GM18870 (cell line): ENCODE measurements around the gene MUC6.
"Not testable (repeated sequence)": the region's sequence is repeated elsewhere in the genome, so short reads cannot be mapped to it uniquely, and the experiment has no call there.

Experiments used
- ATAC-seq: cut with Tn5 transposase; IDR thresholded peaks from one replicate; pipeline ENCODE4 v1.9.1; 2021; ENCODE audit warnings: moderate library complexity; ENCODE audit not compliant: unreplicated experiment

Gene MUC6

GRCh38 chr11:1024597-1025409, 11.7 kb downstream of the MUC6 start:
- ATAC-seq = no peak

GRCh38 chr11:1023811-1024596, 12.5 kb downstream of the MUC6 start:
- ATAC-seq = no peak

- no peak for ATAC-seq
These were observed 13.4 kb downstream of the MUC6 start for GRCh38 chr11:1022908-1023810.

- no peak for ATAC-seq
These were observed 14.1 kb downstream of the MUC6 start for GRCh38 chr11:1022411-1022810.

- no peak for ATAC-seq
These were observed 16.2 kb downstream of the MUC6 start for GRCh38 chr11:1020211-1020905.

- no peak for ATAC-seq
These were observed 17.1 kb downstream of the MUC6 start for GRCh38 chr11:1019321-1019910.

GRCh38 chr11:1018091-1018490, 18.4 kb downstream of the MUC6 start:
- ATAC-seq = no peak

- no peak for ATAC-seq
These were observed 19.1 kb downstream of the MUC6 start for GRCh38 chr11:1017269-1018005.

- not testable (repeated sequence) for ATAC-seq
These were observed 19.9 kb downstream of the MUC6 start for GRCh38 chr11:1016610-1017126.

- no peak for ATAC-seq
These were observed 20.5 kb downstream of the MUC6 start for GRCh38 chr11:1015826-1016545.

- no peak for ATAC-seq
These were observed 21.5 kb downstream of the MUC6 start for GRCh38 chr11:1015064-1015463.

- ATAC-seq = no peak
These were observed 22.2 kb downstream of the MUC6 start for GRCh38 chr11:1014276-1014675.

GRCh38 chr11:1013631-1013935, 22.9 kb downstream of the MUC6 start:
- no peak for ATAC-seq

- no peak for ATAC-seq
These were observed 23.5 kb downstream of the MUC6 start for GRCh38 chr11:1012740-1013630.

- ATAC-seq = no peak
These were observed 24.2 kb downstream of the MUC6 start for GRCh38 chr11:1012291-1012690.

GRCh38 chr11:1011320-1011698, 25.2 kb downstream of the MUC6 start:
- no peak for ATAC-seq

- no peak for ATAC-seq
These were observed 25.8 kb downstream of the MUC6 start for GRCh38 chr11:1010551-1011319.
